ENCODE data around the gene HOXB2.
A peak's percentile ranks its signal among the peaks of the same experiment; 100 is the strongest.
"Not testable (repeated sequence)": the region's sequence is repeated elsewhere in the genome, so short reads cannot be mapped to it uniquely, and the experiment has no call there.

The HOXB2 gene

GRCh38 chr17:48541577-48542113 is 3.3 kb downstream of the HOXB2 start:
- Histone ChIP-seq H3K27me3 (ENCODE audit: control insufficient read depth in 2 of 2, insufficient read depth in 2 of 2, low read length in 2 of 2) (peaks cover 0 to 3% of the 10 kb centered on the region in 2 donors), H3K9me3 (ENCODE audit: control insufficient read depth in 2 of 2, low read length in 2 of 2) (no peaks in the 10 kb centered on the region), H3K9ac (ENCODE audit: low read depth in 1 of 2, low read length in 2 of 2) (peak overlapping the region; percentile 69 to 74), H3K4me1 (ENCODE audit: control insufficient read depth in 2 of 2, insufficient read depth in 2 of 2, low read length in 2 of 2) (peaks cover 9 to 12% of the 10 kb centered on the region in 2 donors), H3K4me3 (ENCODE audit: low read length in 2 of 2) (peak overlapping the region; percentile 53 to 80), H3K27ac (ENCODE audit: low read depth in 2 of 2, low read length in 2 of 2) (peak overlapping the region; percentile 82 to 87), H3K36me3 (ENCODE audit: control insufficient read depth in 2 of 2, insufficient read depth in 2 of 2, low read length in 2 of 2) (no peaks in the 10 kb centered on the region)

- Histone ChIP-seq H3K4me3 (ENCODE audit: low read length in 2 of 2) (peak overlapping the region; percentile 53 to 80), H3K9me3 (ENCODE audit: control insufficient read depth in 2 of 2, low read length in 2 of 2) (no peaks in the 10 kb centered on the region), H3K36me3 (ENCODE audit: control insufficient read depth in 2 of 2, insufficient read depth in 2 of 2, low read length in 2 of 2) (no peaks in the 10 kb centered on the region), H3K27me3 (ENCODE audit: control insufficient read depth in 2 of 2, insufficient read depth in 2 of 2, low read length in 2 of 2) (peaks cover 0 to 3% of the 10 kb centered on the region in 2 donors), H3K27ac (ENCODE audit: low read depth in 2 of 2, low read length in 2 of 2) (peak overlapping the region; percentile 82 to 87), H3K9ac (ENCODE audit: low read depth in 1 of 2, low read length in 2 of 2) (peak overlapping the region; percentile 69), H3K4me1 (ENCODE audit: control insufficient read depth in 2 of 2, insufficient read depth in 2 of 2, low read length in 2 of 2) (peaks cover 6 to 7% of the 10 kb centered on the region in 2 donors)
These were observed 3.8 kb downstream of the HOXB2 start for GRCh38 chr17:48541036-48541576.

- Histone ChIP-seq H3K36me3 (ENCODE audit: control insufficient read depth in 2 of 2, insufficient read depth in 2 of 2, low read length in 2 of 2) (no peaks in the 10 kb centered on the region), H3K4me1 (ENCODE audit: control insufficient read depth in 2 of 2, insufficient read depth in 2 of 2, low read length in 2 of 2) (peaks cover 0 to 2% of the 10 kb centered on the region in 2 donors), H3K27ac (ENCODE audit: low read depth in 2 of 2, low read length in 2 of 2) (no peak overlapping the region), H3K9ac (ENCODE audit: low read depth in 1 of 2, low read length in 2 of 2) (no peak overlapping the region), H3K27me3 (ENCODE audit: control insufficient read depth in 2 of 2, insufficient read depth in 2 of 2, low read length in 2 of 2) (peaks cover 0 to 3% of the 10 kb centered on the region in 2 donors), H3K9me3 (ENCODE audit: control insufficient read depth in 2 of 2, low read length in 2 of 2) (no peaks in the 10 kb centered on the region), H3K4me3 (ENCODE audit: low read length in 2 of 2) (no peak overlapping the region)
These were observed 4.7 kb downstream of the HOXB2 start for GRCh38 chr17:48540213-48540612.

- no peaks in the 10 kb centered on the region for H3K36me3 ChIP-seq (ENCODE audit: control insufficient read depth in 2 of 2, insufficient read depth in 2 of 2, low read length in 2 of 2)
- no peak overlapping the region for H3K27ac ChIP-seq (ENCODE audit: low read depth in 2 of 2, low read length in 2 of 2)
- H3K27me3 ChIP-seq (ENCODE audit: control insufficient read depth in 2 of 2, insufficient read depth in 2 of 2, low read length in 2 of 2) = peaks cover 0 to 3% of the 10 kb centered on the region in 2 donors
- H3K4me1 ChIP-seq (ENCODE audit: control insufficient read depth in 2 of 2, insufficient read depth in 2 of 2, low read length in 2 of 2) = no peaks in the 10 kb centered on the region
- H3K9ac ChIP-seq (ENCODE audit: low read depth in 1 of 2, low read length in 2 of 2) = no peak overlapping the region
- H3K9me3 ChIP-seq (ENCODE audit: control insufficient read depth in 2 of 2, low read length in 2 of 2) = no peaks in the 10 kb centered on the region
- no peak overlapping the region for H3K4me3 ChIP-seq (ENCODE audit: low read length in 2 of 2)
These were observed 5.7 kb downstream of the HOXB2 start for GRCh38 chr17:48539177-48539576.

- no peak overlapping the region for H3K4me3 ChIP-seq (ENCODE audit: low read length in 2 of 2)
- no peaks in the 10 kb centered on the region for H3K4me1 ChIP-seq (ENCODE audit: control insufficient read depth in 2 of 2, insufficient read depth in 2 of 2, low read length in 2 of 2)
- no peak overlapping the region for H3K9ac ChIP-seq (ENCODE audit: low read depth in 1 of 2, low read length in 2 of 2)
- no peaks in the 10 kb centered on the region for H3K9me3 ChIP-seq (ENCODE audit: control insufficient read depth in 2 of 2, low read length in 2 of 2)
- H3K36me3 ChIP-seq (ENCODE audit: control insufficient read depth in 2 of 2, insufficient read depth in 2 of 2, low read length in 2 of 2) = no peaks in the 10 kb centered on the region
- no peaks in the 10 kb centered on the region for H3K27me3 ChIP-seq (ENCODE audit: control insufficient read depth in 2 of 2, insufficient read depth in 2 of 2, low read length in 2 of 2)
- no peak overlapping the region for H3K27ac ChIP-seq (ENCODE audit: low read depth in 2 of 2, low read length in 2 of 2)
These were observed 7.6 kb downstream of the HOXB2 start for GRCh38 chr17:48537316-48537715.

- H3K4me1 ChIP-seq (ENCODE audit: control insufficient read depth in 2 of 2, insufficient read depth in 2 of 2, low read length in 2 of 2); H3K4me3 ChIP-seq (ENCODE audit: low read length in 2 of 2); H3K27ac ChIP-seq (ENCODE audit: low read depth in 2 of 2, low read length in 2 of 2); H3K9ac ChIP-seq (ENCODE audit: low read depth in 1 of 2, low read length in 2 of 2); H3K36me3 ChIP-seq (ENCODE audit: control insufficient read depth in 2 of 2, insufficient read depth in 2 of 2, low read length in 2 of 2); H3K9me3 ChIP-seq (ENCODE audit: control insufficient read depth in 2 of 2, low read length in 2 of 2); H3K27me3 ChIP-seq (ENCODE audit: control insufficient read depth in 2 of 2, insufficient read depth in 2 of 2, low read length in 2 of 2): not testable (repeated sequence)
These were observed 8.9 kb downstream of the HOXB2 start for GRCh38 chr17:48535793-48536559.

GRCh38 chr17:48532261-48532660 is 12.6 kb downstream of the HOXB2 start:
- Histone ChIP-seq H3K36me3 (ENCODE audit: control insufficient read depth in 2 of 2, insufficient read depth in 2 of 2, low read length in 2 of 2) (no peaks in the 10 kb centered on the region), H3K27ac (ENCODE audit: low read depth in 2 of 2, low read length in 2 of 2) (no peak overlapping the region), H3K4me1 (ENCODE audit: control insufficient read depth in 2 of 2, insufficient read depth in 2 of 2, low read length in 2 of 2) (no peaks in the 10 kb centered on the region), H3K9ac (ENCODE audit: low read depth in 1 of 2, low read length in 2 of 2) (no peak overlapping the region), H3K27me3 (ENCODE audit: control insufficient read depth in 2 of 2, insufficient read depth in 2 of 2, low read length in 2 of 2) (peaks cover 0 to 2% of the 10 kb centered on the region in 2 donors), H3K9me3 (ENCODE audit: control insufficient read depth in 2 of 2, low read length in 2 of 2) (no peaks in the 10 kb centered on the region), H3K4me3 (ENCODE audit: low read length in 2 of 2) (no peak overlapping the region)

GRCh38 chr17:48530887-48531272 is 14.0 kb downstream of the HOXB2 start, which contains the start of gene HOXB1:
Gene HOXB1, minus strand, starts transcription at chr17:48531011. Its CDS starts 107 bp downstream, at chr17:48530904.
- no peak within 1 kb of the TSS for H3K27ac ChIP-seq (ENCODE audit: low read depth in 2 of 2, low read length in 2 of 2)
- H3K36me3 ChIP-seq (ENCODE audit: control insufficient read depth in 2 of 2, insufficient read depth in 2 of 2, low read length in 2 of 2) = no peaks in the 10 kb centered on the region
- no peak within 1 kb of the TSS for H3K4me3 ChIP-seq (ENCODE audit: low read length in 2 of 2)
- H3K9ac ChIP-seq (ENCODE audit: low read depth in 1 of 2, low read length in 2 of 2) = no peak within 1 kb of the TSS
- H3K9me3 ChIP-seq (ENCODE audit: control insufficient read depth in 2 of 2, low read length in 2 of 2) = no peaks in the 10 kb centered on the region
- H3K27me3 ChIP-seq (ENCODE audit: control insufficient read depth in 2 of 2, insufficient read depth in 2 of 2, low read length in 2 of 2) = peaks cover 4 to 8% of the 10 kb centered on the region in 2 donors
- no peaks in the 10 kb centered on the region for H3K4me1 ChIP-seq (ENCODE audit: control insufficient read depth in 2 of 2, insufficient read depth in 2 of 2, low read length in 2 of 2)

GRCh38 chr17:48530208-48530886 is 14.6 kb downstream of the HOXB2 start:
- Histone ChIP-seq H3K27me3 (ENCODE audit: control insufficient read depth in 2 of 2, insufficient read depth in 2 of 2, low read length in 2 of 2) (peaks cover 4 to 8% of the 10 kb centered on the region in 2 donors), H3K9ac (ENCODE audit: low read depth in 1 of 2, low read length in 2 of 2) (no peak overlapping the region), H3K36me3 (ENCODE audit: control insufficient read depth in 2 of 2, insufficient read depth in 2 of 2, low read length in 2 of 2) (no peaks in the 10 kb centered on the region), H3K4me3 (ENCODE audit: low read length in 2 of 2) (no peak overlapping the region), H3K27ac (ENCODE audit: low read depth in 2 of 2, low read length in 2 of 2) (no peak overlapping the region), H3K9me3 (ENCODE audit: control insufficient read depth in 2 of 2, low read length in 2 of 2) (no peaks in the 10 kb centered on the region), H3K4me1 (ENCODE audit: control insufficient read depth in 2 of 2, insufficient read depth in 2 of 2, low read length in 2 of 2) (no peaks in the 10 kb centered on the region)

GRCh38 chr17:48529683-48530009 is 15.3 kb downstream of the HOXB2 start:
- Histone ChIP-seq H3K36me3 (ENCODE audit: control insufficient read depth in 2 of 2, insufficient read depth in 2 of 2, low read length in 2 of 2) (no peaks in the 10 kb centered on the region), H3K27ac (ENCODE audit: low read depth in 2 of 2, low read length in 2 of 2) (no peak overlapping the region), H3K4me3 (ENCODE audit: low read length in 2 of 2) (no peak overlapping the region), H3K4me1 (ENCODE audit: control insufficient read depth in 2 of 2, insufficient read depth in 2 of 2, low read length in 2 of 2) (no peaks in the 10 kb centered on the region), H3K9ac (ENCODE audit: low read depth in 1 of 2, low read length in 2 of 2) (no peak overlapping the region), H3K27me3 (ENCODE audit: control insufficient read depth in 2 of 2, insufficient read depth in 2 of 2, low read length in 2 of 2) (peaks cover 4 to 10% of the 10 kb centered on the region in 2 donors), H3K9me3 (ENCODE audit: control insufficient read depth in 2 of 2, low read length in 2 of 2) (no peaks in the 10 kb centered on the region)
